ENCODE measurements around the gene ZNRF2. TPM values are rescaled to one million over a fixed set of nuclear protein-coding genes. Genes with fewer than 3 reads are reported as not detected.
"Not testable (repeated sequence)": the region's sequence is repeated elsewhere in the genome, so short reads cannot be mapped to it uniquely, and the experiment has no call there.

Gene ZNRF2
- total RNA-seq, 1 donor from 2014 or later: 11.7 TPM

GRCh38 chr7:30281791-30282190 lies 2.6 kb upstream of the ZNRF2 start:
- intact Hi-C loops (cut with DNase I): loop anchor here (5.0 kb wide), 1 partner anchor 196 kb away; the partner anchor contains the start of gene NOD1
- no peak for DNase-seq (ENCODE audit: low spot score)

GRCh38 chr7:30282735-30283134 lies 1.7 kb upstream of the ZNRF2 start:
- intact Hi-C loops (cut with DNase I): loop anchor here (5.0 kb wide), 1 partner anchor 195 kb away; the partner anchor contains the start of gene NOD1
- no peak for DNase-seq (ENCODE audit: low spot score)

GRCh38 chr7:30285067-30285535 lies 704 bp downstream of the ZNRF2 start:
- DNase-seq (ENCODE audit: low spot score): no peak
- intact Hi-C loops (cut with DNase I): no loop called here

GRCh38 chr7:30285536-30286284 lies 1.3 kb downstream of the ZNRF2 start:
- DNase-seq (ENCODE audit: low spot score): no peak
- intact Hi-C loops (cut with DNase I): no loop called here

GRCh38 chr7:30286749-30287148 lies 2.4 kb downstream of the ZNRF2 start:
- DNase-seq (ENCODE audit: low spot score): no peak
- intact Hi-C loops (cut with DNase I): no loop called here

GRCh38 chr7:30287625-30288024 lies 3.2 kb downstream of the ZNRF2 start:
- DNase-seq (ENCODE audit: low spot score); intact Hi-C loops (cut with DNase I): not testable (repeated sequence)

GRCh38 chr7:30289634-30290033 lies 5.2 kb downstream of the ZNRF2 start:
- intact Hi-C loops (cut with DNase I); DNase-seq (ENCODE audit: low spot score): not testable (repeated sequence)

GRCh38 chr7:30290317-30290716 lies 5.9 kb downstream of the ZNRF2 start:
- DNase-seq (ENCODE audit: low spot score); intact Hi-C loops (cut with DNase I): not testable (repeated sequence)

- intact Hi-C loops (cut with DNase I); DNase-seq (ENCODE audit: low spot score): not testable (repeated sequence)
These were observed 8.1 kb downstream of the ZNRF2 start for GRCh38 chr7:30292416-30293038.

GRCh38 chr7:30296304-30296703 lies 11.9 kb downstream of the ZNRF2 start:
- intact Hi-C loops (cut with DNase I); DNase-seq (ENCODE audit: low spot score): not testable (repeated sequence)

GRCh38 chr7:30297499-30297898 lies 13.1 kb downstream of the ZNRF2 start:
- DNase-seq (ENCODE audit: low spot score): not testable (repeated sequence)

GRCh38 chr7:30298409-30298808 lies 14.0 kb downstream of the ZNRF2 start:
- intact Hi-C loops (cut with DNase I); DNase-seq (ENCODE audit: low spot score): not testable (repeated sequence)

More at GRCh38 chr7:30297499-30297898, 13.1 kb downstream of the ZNRF2 start:
- intact Hi-C loops (cut with DNase I): not testable (repeated sequence)

- no peak for DNase-seq (ENCODE audit: low spot score)
- intact Hi-C loops (cut with DNase I): no loop called here
These were observed 17.4 kb downstream of the ZNRF2 start for GRCh38 chr7:30301751-30302150.

- no peak for DNase-seq (ENCODE audit: low spot score)
- intact Hi-C loops (cut with DNase I): no loop called here
These were observed 18.4 kb downstream of the ZNRF2 start for GRCh38 chr7:30302656-30303311.

- intact Hi-C loops (cut with DNase I): no loop called here
- no peak for DNase-seq (ENCODE audit: low spot score)
These were observed 19.1 kb downstream of the ZNRF2 start for GRCh38 chr7:30303312-30304039.

- intact Hi-C loops (cut with DNase I): no loop called here
- DNase-seq (ENCODE audit: low spot score): no peak
These were observed 19.9 kb downstream of the ZNRF2 start for GRCh38 chr7:30304177-30304884.

GRCh38 chr7:30306976-30307375 lies 22.6 kb downstream of the ZNRF2 start:
- intact Hi-C loops (cut with DNase I): no loop called here
- no peak for DNase-seq (ENCODE audit: low spot score)

GRCh38 chr7:30308389-30308788 lies 24.0 kb downstream of the ZNRF2 start:
- no peak for DNase-seq (ENCODE audit: low spot score)
- intact Hi-C loops (cut with DNase I): no loop called here

GRCh38 chr7:30309302-30309701 lies 24.9 kb downstream of the ZNRF2 start:
- DNase-seq (ENCODE audit: low spot score): no peak
- intact Hi-C loops (cut with DNase I): no loop called here

All from cardiac septum (tissue), 1 donor.